Parathyroid adenoma (tissue), 2 donors: Measurements from ENCODE around the gene ARHGAP26.

Experiments used
- H2AFZ ChIP-seq: fragments of 300-600 bp; sonication (generic); one replicate; pipeline ENCODE4 v1.7.0; 2017; ENCODE audit warnings: antibody characterized with exemption, mild to moderate bottlenecking
- H3K27ac ChIP-seq: fragments of 300-600 bp; sonication (generic); one replicate; pipeline ENCODE4 v1.7.0; 2017
- H3K27me3 ChIP-seq: fragments of 300-600 bp; sonication (generic); one replicate; pipeline ENCODE4 v1.7.0; 2017; ENCODE audit warnings: low read length; ENCODE audit not compliant: control insufficient read depth, insufficient read depth
- H3K36me3 ChIP-seq: fragments of 300-600 bp; sonication (generic); one replicate; pipeline ENCODE4 v1.7.0; 2017; ENCODE audit warnings: low read length; ENCODE audit not compliant: control insufficient read depth, insufficient read depth
- H3K4me1 ChIP-seq: fragments of 300-600 bp; sonication (generic); one replicate; pipeline ENCODE4 v1.7.0; 2017; ENCODE audit warnings: control low read depth
- H3K4me2 ChIP-seq: fragments of 300-600 bp; sonication (generic); one replicate; pipeline ENCODE4 v1.7.0; 2017; ENCODE audit warnings: low read length
- H3K4me3 ChIP-seq: fragments of 300-600 bp; sonication (generic); one replicate; pipeline ENCODE4 v1.7.0; 2017; ENCODE audit warnings: low read depth, low read length
- H3K79me2 ChIP-seq: fragments of 300-600 bp; sonication (generic); one replicate; pipeline ENCODE4 v1.7.0; 2017; ENCODE audit warnings: control low read depth
- H3K9ac ChIP-seq: fragments of 300-600 bp; sonication (generic); one replicate; pipeline ENCODE4 v1.7.0; 2017; ENCODE audit warnings: mild to moderate bottlenecking
- H3K9me3 ChIP-seq: fragments of 300-600 bp; sonication (generic); one replicate; pipeline ENCODE4 v1.7.0; 2017; ENCODE audit warnings: low read length; ENCODE audit not compliant: control insufficient read depth
- TF ChIP-seq, protein P1 (sequence below): fragments of 300-600 bp; sonication (generic); IDR thresholded peaks from one replicate; pipeline ENCODE4 v1.7.0; 2017; ENCODE audit warnings: antibody characterized with exemption, mild to moderate bottlenecking
- donor health status: primary hyperparathyroidism.

The ARHGAP26 gene

GRCh38 chr5:143180751-143181150, 410.6 kb downstream of the ARHGAP26 start:
- Histone ChIP-seq H3K9ac (no peak overlapping the region), H3K4me2 (no peak overlapping the region), H3K4me1 (no peaks in the 10 kb centered on the region), H3K79me2 (no peaks in the 10 kb centered on the region), H3K27ac (no peak overlapping the region), H3K9me3 (no peaks in the 10 kb centered on the region), H3K27me3 (no peaks in the 10 kb centered on the region), H3K4me3 (no peak overlapping the region), H3K36me3 (no peaks in the 10 kb centered on the region), H2AFZ (no peak overlapping the region)
- TF ChIP-seq, protein P1, sequence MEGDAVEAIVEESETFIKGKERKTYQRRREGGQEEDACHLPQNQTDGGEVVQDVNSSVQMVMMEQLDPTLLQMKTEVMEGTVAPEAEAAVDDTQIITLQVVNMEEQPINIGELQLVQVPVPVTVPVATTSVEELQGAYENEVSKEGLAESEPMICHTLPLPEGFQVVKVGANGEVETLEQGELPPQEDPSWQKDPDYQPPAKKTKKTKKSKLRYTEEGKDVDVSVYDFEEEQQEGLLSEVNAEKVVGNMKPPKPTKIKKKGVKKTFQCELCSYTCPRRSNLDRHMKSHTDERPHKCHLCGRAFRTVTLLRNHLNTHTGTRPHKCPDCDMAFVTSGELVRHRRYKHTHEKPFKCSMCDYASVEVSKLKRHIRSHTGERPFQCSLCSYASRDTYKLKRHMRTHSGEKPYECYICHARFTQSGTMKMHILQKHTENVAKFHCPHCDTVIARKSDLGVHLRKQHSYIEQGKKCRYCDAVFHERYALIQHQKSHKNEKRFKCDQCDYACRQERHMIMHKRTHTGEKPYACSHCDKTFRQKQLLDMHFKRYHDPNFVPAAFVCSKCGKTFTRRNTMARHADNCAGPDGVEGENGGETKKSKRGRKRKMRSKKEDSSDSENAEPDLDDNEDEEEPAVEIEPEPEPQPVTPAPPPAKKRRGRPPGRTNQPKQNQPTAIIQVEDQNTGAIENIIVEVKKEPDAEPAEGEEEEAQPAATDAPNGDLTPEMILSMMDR: no peak

- no peaks in the 10 kb centered on the region for H3K4me1 ChIP-seq
- no peak overlapping the region for H3K27ac ChIP-seq
- TF ChIP-seq, protein P1: no peak
Observed at GRCh38 chr5:143181173-143181572, 411.0 kb downstream of the ARHGAP26 start.

GRCh38 chr5:143182106-143182505, 411.9 kb downstream of the ARHGAP26 start:
- Histone ChIP-seq H3K9me3 (no peaks in the 10 kb centered on the region), H3K9ac (no peak overlapping the region), H2AFZ (no peak overlapping the region), H3K4me1 (no peaks in the 10 kb centered on the region), H3K27me3 (no peaks in the 10 kb centered on the region), H3K27ac (no peak overlapping the region), H3K36me3 (no peaks in the 10 kb centered on the region), H3K79me2 (no peaks in the 10 kb centered on the region), H3K4me3 (no peak overlapping the region), H3K4me2 (no peak overlapping the region)
- TF ChIP-seq, protein P1: no peak

More at GRCh38 chr5:143181173-143181572, 411.0 kb downstream of the ARHGAP26 start:
- no peaks in the 10 kb centered on the region for H3K27me3 ChIP-seq
- H2AFZ ChIP-seq: no peak overlapping the region
- no peaks in the 10 kb centered on the region for H3K79me2 ChIP-seq
- H3K36me3 ChIP-seq: no peaks in the 10 kb centered on the region
- H3K4me3 ChIP-seq: no peak overlapping the region
- H3K4me2 ChIP-seq: no peak overlapping the region
- H3K9ac ChIP-seq: no peak overlapping the region
- H3K9me3 ChIP-seq: no peaks in the 10 kb centered on the region

GRCh38 chr5:143182901-143183820, 413.0 kb downstream of the ARHGAP26 start:
- Histone ChIP-seq H3K9ac (no peak overlapping the region), H3K27ac (no peak overlapping the region), H3K4me1 (no peaks in the 10 kb centered on the region), H3K9me3 (no peaks in the 10 kb centered on the region), H3K27me3 (no peaks in the 10 kb centered on the region), H3K79me2 (no peaks in the 10 kb centered on the region), H3K36me3 (no peaks in the 10 kb centered on the region), H3K4me3 (no peak overlapping the region), H2AFZ (no peak overlapping the region), H3K4me2 (no peak overlapping the region)
- TF ChIP-seq, protein P1: no peak

GRCh38 chr5:143183989-143184388, 413.8 kb downstream of the ARHGAP26 start:
- no peak overlapping the region for H3K4me3 ChIP-seq
- TF ChIP-seq, protein P1: no peak
- no peaks in the 10 kb centered on the region for H3K9me3 ChIP-seq
- H3K9ac ChIP-seq: no peak overlapping the region
- H3K36me3 ChIP-seq: no peaks in the 10 kb centered on the region
- H3K4me1 ChIP-seq: no peaks in the 10 kb centered on the region
- no peak overlapping the region for H2AFZ ChIP-seq
- H3K27me3 ChIP-seq: no peaks in the 10 kb centered on the region
- H3K27ac ChIP-seq: no peak overlapping the region
- no peak overlapping the region for H3K4me2 ChIP-seq
- no peaks in the 10 kb centered on the region for H3K79me2 ChIP-seq
